ENCODE measurements around the gene LRRC14B. TPM values are rescaled to one million over a fixed set of nuclear protein-coding genes. Genes with fewer than 3 reads are reported as not detected.
"Not testable (repeated sequence)": the region's sequence is repeated elsewhere in the genome, so short reads cannot be mapped to it uniquely, and the experiment has no call there.

LRRC14B gene
- total RNA-seq, 2 donors from 2014 or later, result not detected

GRCh38 chr5:237931-238330, 46.6 kb downstream of the LRRC14B start:
- not testable (repeated sequence) for H3K27ac Mint-ChIP-seq; H3K27me3 Mint-ChIP-seq; H3K9me3 ChIP-seq (ENCODE audit: control insufficient read depth, low read length, poor library complexity, severe bottlenecking); ATAC-seq; H3K4me1 Mint-ChIP-seq; H3K4me3 Mint-ChIP-seq; DNase-seq; H3K36me3 Mint-ChIP-seq (ENCODE audit: low read depth)

- not testable (repeated sequence) for H3K4me1 Mint-ChIP-seq; H3K36me3 Mint-ChIP-seq (ENCODE audit: low read depth); H3K27me3 Mint-ChIP-seq; H3K27ac Mint-ChIP-seq; DNase-seq; H3K9me3 ChIP-seq (ENCODE audit: control insufficient read depth, low read length, poor library complexity, severe bottlenecking); H3K4me3 Mint-ChIP-seq; ATAC-seq
Measured at GRCh38 chr5:240550-240949, 49.3 kb downstream of the LRRC14B start.

GRCh38 chr5:241045-241669, 49.9 kb downstream of the LRRC14B start:
- H3K4me1 Mint-ChIP-seq; H3K4me3 Mint-ChIP-seq; H3K27ac Mint-ChIP-seq; H3K9me3 ChIP-seq (ENCODE audit: control insufficient read depth, low read length, poor library complexity, severe bottlenecking); H3K27me3 Mint-ChIP-seq; DNase-seq; ATAC-seq; H3K36me3 Mint-ChIP-seq (ENCODE audit: low read depth): not testable (repeated sequence)

- H3K4me1 Mint-ChIP-seq; H3K27me3 Mint-ChIP-seq; ATAC-seq; DNase-seq; H3K9me3 ChIP-seq (ENCODE audit: control insufficient read depth, low read length, poor library complexity, severe bottlenecking); H3K36me3 Mint-ChIP-seq (ENCODE audit: low read depth): not testable (repeated sequence)
- peak overlapping the region; percentile 9 for H3K4me3 Mint-ChIP-seq
- peak overlapping the region; percentile 59 for H3K27ac Mint-ChIP-seq
Measured at GRCh38 chr5:243683-244367, 52.5 kb downstream of the LRRC14B start.

- H3K36me3 Mint-ChIP-seq (ENCODE audit: low read depth); H3K4me1 Mint-ChIP-seq; DNase-seq; H3K4me3 Mint-ChIP-seq; H3K9me3 ChIP-seq (ENCODE audit: control insufficient read depth, low read length, poor library complexity, severe bottlenecking); H3K27me3 Mint-ChIP-seq; H3K27ac Mint-ChIP-seq; ATAC-seq: not testable (repeated sequence)
Measured at GRCh38 chr5:245717-246116, 54.4 kb downstream of the LRRC14B start.

Other genes with a start within 250 kb of the LRRC14B start
- gene PLEKHG4B, start 99.3 kb upstream of the LRRC14B start, total RNA-seq, result under 1 TPM in 1 of 2 donors, not detected in 1; 0.55 TPM
- gene CCDC127, start 26.7 kb downstream of the LRRC14B start, total RNA-seq, result 1 to 10 TPM; 1.9 to 2.4 TPM
- gene SDHA, start 26.8 kb downstream of the LRRC14B start, total RNA-seq, result 100 to 1,000 TPM; 170 to 171 TPM
- gene PDCD6, start 80.2 kb downstream of the LRRC14B start, total RNA-seq, result 10 to 100 TPM; 50.3 to 52.2 TPM
- gene AHRR, start 130.2 kb downstream of the LRRC14B start, total RNA-seq, result 1 to 10 TPM in 1 of 2 donors, under 1 TPM in 1; 0.80 to 4.4 TPM